ENCODE data around the gene DUSP3.
"Not testable (repeated sequence)": the region's sequence is repeated elsewhere in the genome, so short reads cannot be mapped to it uniquely, and the experiment has no call there.

Gene DUSP3

GRCh38 chr17:43800736-43801135 is 22.0 kb upstream of the DUSP3 start:
- no peak for DNase-seq (ENCODE audit: low read depth)

DNA sequence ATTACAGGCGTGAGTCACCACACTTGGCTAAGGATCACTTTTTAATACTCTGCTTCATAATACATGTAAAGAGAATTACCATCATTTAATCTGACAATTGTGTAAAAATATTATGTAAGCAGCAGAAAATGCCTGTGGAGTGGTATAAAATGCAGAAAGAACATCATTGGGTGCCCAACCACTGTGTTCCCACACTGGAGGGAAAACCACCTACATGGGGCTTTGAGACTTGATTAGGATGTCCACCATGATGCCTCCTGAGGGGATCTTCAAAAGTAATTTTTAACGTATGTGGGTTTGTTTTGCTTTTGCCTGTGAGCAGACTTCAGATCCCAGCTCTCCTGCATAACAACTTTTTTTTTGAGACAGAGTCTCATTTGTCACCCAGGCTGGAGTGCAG is 20.3 kb upstream of the DUSP3 start:
- no peak for DNase-seq (ENCODE audit: low read depth)

DNA sequence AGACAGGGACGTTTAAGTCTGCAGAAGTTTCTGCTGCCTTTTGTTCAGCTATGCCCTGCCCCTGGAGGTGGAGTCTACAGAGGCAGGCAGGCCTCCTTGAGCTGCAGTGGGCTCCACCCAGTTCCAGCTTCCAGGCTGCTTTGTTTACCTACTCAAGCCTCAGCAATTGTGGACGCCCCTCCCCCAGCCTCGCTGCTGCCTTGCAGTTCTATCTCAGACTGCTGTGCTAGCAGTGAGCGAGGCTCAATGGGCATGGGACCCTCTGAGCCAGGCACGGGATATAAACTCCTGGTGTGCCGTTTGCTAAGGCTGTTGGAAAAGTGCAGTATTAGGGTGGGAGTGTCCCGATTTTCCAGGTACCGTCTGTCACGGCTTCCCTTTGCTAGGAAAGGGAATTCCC is 19.2 kb upstream of the DUSP3 start:
- DNase-seq (ENCODE audit: low read depth), result not testable (repeated sequence)

DNA sequence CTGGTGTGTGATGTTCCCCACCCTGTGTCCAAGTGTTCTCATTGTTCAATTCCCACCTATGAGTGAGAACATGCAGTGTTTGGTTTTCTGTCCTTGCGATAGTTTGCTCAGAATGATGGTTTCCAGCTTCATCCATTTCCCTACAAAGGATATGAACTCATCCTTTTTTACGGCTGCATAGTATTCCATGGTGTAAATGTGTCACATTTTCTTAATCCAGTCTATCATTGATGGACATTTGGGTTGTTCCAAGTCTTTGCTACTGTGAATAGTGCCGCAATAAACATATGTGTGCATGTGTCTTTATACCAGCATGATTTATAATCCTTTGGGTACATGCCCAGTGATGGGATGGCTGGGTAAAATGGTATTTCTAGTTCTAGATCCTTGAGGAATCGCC is 13.9 kb upstream of the DUSP3 start:
- DNase-seq (ENCODE audit: low read depth), result not testable (repeated sequence)

DNA sequence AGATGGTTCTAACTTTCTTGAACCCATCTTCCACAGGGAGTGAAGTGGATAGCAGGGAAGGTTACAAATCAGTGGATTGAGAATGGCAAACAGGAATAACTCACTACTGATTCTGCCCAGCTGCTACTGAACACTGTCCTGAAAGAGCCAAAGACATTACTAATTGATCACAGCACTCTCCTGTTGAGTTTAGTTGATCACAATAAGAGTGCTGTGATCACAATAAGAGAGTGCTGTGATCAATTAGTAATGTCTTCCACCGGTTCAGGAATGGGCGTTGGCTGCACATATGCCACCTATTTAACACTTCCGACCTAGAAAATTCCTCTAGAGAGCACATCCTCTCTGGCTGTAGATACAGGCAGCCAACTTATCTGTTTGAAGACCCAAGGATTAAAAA is 12.8 kb upstream of the DUSP3 start:
- no peak for DNase-seq (ENCODE audit: low read depth)

DNA sequence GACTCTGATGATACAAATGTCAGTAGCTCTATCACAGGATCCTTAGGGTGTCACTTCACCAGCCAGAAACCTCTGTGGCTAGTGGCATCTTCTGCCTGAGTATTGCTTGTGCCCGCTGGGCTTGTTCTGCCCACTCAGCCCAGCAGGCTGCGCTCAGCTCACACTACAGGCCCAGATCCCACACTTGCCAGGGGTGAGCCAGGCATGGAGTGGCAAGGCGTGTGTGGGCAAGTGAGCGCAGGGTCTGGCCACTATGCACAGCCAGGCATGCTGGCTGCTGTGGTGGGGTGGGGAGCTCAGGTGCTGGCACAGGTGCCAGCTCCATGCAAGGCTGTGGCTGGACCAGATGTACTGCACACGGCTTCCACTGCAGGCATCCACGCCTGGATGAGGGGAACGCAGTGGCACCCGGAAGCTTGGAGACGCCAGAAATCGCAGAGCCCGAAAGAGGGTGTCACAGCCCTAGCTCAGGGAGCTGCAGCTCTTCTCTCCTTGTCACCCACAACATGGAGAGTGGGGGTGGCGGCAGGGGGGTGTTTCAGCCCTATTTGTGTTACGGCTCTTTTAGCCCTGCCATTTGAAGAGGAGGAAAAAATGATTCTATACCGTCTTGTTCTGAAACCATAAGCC is 11.6 kb upstream of the DUSP3 start:
- DNase-seq (ENCODE audit: low read depth), result no peak

GRCh38 chr17:43789482-43789881 is 10.7 kb upstream of the DUSP3 start:
- DNase-seq (ENCODE audit: low read depth), result no peak

GRCh38 chr17:43788540-43788939 is 9.8 kb upstream of the DUSP3 start:
- no peak for DNase-seq (ENCODE audit: low read depth)

GRCh38 chr17:43787728-43788127 is 9.0 kb upstream of the DUSP3 start:
- DNase-seq (ENCODE audit: low read depth), result no peak

GRCh38 chr17:43784628-43785101 is 5.9 kb upstream of the DUSP3 start:
- DNase-seq (ENCODE audit: low read depth), result no peak

DNA sequence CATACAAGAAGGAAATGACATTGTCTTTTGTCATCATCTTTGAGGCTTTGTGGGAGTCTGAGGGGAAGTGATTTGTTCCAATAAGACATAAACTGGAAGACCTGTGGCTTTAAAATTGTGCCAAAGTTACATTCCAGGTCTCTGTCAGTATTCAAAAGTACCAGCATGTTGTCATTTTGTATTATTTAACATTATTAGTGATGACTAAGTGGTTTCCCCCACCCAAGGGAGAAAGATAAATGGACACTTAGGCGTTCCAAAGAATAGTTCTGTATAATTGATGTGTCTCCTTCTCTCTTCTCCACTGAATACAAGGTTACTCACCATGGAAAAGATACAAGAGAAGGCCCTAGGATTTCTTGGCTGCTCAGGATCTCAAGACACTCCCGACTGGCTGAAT is 5.3 kb upstream of the DUSP3 start:
- DNase-seq (ENCODE audit: low read depth), result no peak

DNA sequence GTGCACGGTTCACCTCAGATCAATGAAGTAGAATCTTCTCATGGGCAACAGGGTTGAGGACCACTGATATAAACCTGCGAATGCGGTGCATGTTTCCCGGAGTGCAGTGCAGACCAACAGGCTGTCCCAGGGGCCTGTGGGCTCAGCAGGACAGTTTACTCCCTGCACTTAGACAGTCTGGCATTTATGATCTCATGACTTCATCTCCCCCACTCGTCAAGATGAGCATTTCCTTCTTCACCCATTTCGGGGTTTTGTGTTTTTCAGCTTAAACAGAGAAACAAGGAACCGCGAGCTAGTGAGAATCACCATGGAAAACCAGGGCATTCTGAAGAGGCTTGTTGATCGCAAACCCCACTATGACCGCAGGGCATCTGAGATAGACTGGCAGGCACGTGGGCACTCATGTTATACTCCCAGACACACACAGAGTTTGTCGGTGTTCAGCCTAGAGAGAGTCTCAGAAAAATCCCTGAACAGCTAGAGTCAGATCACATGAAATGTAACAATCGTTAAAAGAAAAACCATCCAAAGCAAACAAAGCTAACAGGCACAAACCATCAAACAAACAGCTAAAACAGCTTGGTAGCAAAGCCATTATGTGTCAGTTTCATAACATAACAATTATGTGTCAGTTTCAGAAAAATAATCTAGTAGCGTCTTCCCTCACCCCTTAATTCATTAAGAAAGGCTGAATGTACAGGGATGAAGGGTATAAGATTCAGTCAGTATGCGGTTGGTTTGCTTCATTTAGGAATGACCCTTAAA is 4.3 kb upstream of the DUSP3 start:
- no peak for DNase-seq (ENCODE audit: low read depth)

DNA sequence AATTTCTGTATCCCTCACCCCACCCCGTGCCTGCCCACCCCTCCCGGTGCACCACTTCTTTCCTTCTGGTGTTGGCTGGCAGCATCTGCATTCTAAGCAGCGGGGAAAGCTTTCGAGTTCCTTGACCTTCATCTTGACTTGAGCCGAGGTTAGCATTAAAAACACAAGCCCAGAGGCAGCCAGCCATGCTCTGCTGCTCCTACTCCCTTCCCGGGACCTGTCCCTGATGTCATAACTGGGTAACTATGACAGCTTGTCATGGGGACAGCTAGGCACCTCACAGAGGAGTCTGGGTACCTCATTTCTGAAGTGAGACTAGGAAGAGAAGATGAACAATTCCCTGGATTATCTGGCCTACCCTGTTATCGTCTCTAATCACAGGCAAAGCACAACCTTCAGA is 1.4 kb upstream of the DUSP3 start, which contains the start of gene CFAP97D1:
TSS of gene CFAP97D1 (plus strand) at position 301 of the 400 bp plus-strand sequence. CDS start at position 329, 28 bp downstream.
- no peak for DNase-seq (ENCODE audit: low read depth)

DNA sequence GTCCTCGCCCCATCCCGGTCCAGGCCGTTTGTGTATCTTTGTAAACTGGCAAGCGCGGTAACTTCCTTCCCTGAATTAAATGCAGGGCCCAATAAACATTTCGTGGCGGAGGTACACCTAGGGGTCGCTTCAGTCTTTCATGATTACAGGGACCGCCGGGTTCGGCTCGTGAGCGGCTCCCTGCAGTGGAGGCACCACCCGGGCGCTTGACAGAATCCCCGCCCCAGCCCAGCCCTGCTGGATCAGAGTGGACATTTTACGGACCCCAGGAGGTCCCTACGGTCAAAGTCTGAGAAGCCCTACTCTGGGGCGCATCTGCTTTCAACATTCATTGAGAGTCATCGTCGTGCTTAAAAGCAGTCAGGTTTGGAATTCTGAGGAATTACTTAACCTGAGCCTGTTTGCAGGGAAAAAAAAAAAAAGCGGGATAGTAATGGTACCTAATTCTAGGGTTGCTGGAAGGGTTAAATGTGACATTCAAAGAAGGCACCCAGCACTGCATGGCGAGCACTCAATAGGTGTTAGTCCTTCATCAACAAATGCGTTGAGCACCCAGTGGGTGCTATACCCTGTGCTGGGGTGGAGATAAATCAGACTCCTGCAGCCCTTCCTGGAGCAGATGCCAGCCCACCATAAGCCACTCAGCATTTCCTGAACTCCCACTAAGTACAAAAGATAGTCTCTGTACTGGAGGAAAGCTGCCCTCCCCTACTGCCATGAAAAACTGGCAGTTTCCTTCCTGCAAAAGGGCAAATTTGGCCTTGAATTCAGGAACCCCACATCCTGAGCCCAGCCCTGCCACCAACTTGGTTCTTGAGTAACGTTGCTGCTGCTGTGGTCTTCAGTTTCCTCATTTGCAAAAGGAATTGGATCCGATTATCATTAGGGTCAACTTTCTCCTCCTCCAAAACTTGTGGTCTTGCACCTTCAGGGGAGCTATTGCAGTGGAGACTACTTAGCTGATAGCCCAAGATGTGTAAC is 658 bp upstream of the DUSP3 start:
- no peak for DNase-seq (ENCODE audit: low read depth)

- DNase-seq (ENCODE audit: low read depth), result no peak
These were observed 4.2 kb downstream of the DUSP3 start for GRCh38 chr17:43774304-43775250.

GRCh38 chr17:43772877-43773648 is 5.7 kb downstream of the DUSP3 start:
- DNase-seq (ENCODE audit: low read depth), result no peak

GRCh38 chr17:43771463-43771862 is 7.3 kb downstream of the DUSP3 start:
- no peak for DNase-seq (ENCODE audit: low read depth)

GRCh38 chr17:43770957-43771356 is 7.8 kb downstream of the DUSP3 start:
- DNase-seq (ENCODE audit: low read depth), result no peak

DNA sequence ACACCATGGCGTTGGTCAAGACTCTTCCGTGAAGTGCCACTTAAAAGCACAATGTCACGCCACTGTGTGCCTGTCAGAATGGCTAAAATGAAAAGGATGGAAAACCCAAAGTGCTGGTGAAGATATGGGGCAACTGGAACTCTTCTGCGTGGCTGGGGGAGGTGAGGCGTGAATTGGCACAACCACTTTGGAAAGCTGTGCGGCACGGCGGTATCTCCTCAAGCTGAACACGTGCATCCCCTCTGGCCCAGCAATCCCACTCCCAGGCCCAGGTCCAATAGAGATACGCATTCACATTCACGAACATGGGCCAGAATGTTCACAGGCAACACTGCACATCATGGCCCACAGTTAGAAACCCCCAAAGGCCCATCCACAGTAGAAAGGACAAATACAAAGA is 8.9 kb downstream of the DUSP3 start:
- no peak for DNase-seq (ENCODE audit: low read depth)

DNA sequence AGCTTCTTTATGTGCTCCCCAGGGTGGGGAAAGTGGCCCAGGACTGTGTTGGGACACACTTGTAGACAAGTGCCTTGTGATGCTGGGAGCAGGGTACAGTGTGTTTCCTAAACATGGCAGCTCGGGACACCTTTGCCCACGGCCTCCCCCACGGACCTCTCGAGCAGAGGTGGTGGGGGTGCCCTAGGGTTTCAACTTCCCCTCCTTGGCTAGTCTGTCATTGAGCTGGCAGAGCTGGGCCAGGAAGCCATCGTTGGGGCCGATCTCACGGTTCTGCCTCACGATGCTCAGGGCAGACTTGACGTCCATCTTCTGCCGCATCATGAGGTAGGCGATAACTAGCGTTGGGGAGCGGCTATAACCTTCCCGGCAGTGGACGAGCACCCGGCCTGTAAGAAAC is 9.4 kb downstream of the DUSP3 start:
- DNase-seq (ENCODE audit: low read depth), result no peak
